Measurements from ENCODE around the gene ANTXR1.

DNA sequence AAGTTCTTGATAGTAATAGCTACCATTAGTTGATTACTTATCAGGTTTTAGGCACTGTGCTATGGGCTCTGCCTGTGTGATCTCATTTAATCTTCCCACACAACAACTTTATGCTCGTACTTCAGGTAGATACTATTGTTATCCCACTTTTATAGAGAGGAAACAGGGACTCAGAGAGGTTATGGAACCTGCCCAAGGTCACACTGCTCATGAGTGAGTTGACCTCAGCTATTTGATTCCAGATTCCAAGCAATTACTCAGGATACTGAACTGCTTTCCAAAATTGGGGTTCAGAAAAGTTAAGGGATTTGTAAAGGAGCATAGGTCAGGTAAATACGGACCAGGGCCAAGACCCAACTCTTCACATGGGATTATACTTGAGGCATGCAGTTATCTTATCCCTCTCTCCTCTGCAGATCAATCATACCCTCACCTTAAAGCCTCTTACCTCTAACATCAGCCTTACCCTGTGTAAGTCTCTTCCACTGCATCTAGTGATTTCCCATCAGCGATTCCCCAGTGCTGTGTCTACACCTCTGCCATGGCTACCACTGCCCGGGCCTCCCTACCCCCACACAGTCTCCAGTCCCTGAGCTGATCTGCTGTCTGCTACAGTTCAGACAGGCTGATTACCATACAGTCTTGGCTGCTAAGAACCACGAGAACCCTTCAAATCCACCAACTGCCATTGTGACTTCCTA is 74.4 kb downstream of the ANTXR1 start:
- TF ChIP-seq, protein P1, sequence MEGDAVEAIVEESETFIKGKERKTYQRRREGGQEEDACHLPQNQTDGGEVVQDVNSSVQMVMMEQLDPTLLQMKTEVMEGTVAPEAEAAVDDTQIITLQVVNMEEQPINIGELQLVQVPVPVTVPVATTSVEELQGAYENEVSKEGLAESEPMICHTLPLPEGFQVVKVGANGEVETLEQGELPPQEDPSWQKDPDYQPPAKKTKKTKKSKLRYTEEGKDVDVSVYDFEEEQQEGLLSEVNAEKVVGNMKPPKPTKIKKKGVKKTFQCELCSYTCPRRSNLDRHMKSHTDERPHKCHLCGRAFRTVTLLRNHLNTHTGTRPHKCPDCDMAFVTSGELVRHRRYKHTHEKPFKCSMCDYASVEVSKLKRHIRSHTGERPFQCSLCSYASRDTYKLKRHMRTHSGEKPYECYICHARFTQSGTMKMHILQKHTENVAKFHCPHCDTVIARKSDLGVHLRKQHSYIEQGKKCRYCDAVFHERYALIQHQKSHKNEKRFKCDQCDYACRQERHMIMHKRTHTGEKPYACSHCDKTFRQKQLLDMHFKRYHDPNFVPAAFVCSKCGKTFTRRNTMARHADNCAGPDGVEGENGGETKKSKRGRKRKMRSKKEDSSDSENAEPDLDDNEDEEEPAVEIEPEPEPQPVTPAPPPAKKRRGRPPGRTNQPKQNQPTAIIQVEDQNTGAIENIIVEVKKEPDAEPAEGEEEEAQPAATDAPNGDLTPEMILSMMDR (IDR thresholded peaks at IDR 0.05): no peak
- no peak for TF ChIP-seq POLR2A (IDR thresholded peaks at IDR 0.05)
- TF ChIP-seq EP300 (IDR thresholded peaks at IDR 0.05): no peak
